HepG2 (cell line): ENCODE measurements around the gene PRRC2A. TPM values are rescaled to one million over a fixed set of nuclear protein-coding genes. Genes with fewer than 3 reads are reported as not detected.

Experiments used
- BRCA1 ChIP-seq: sonication (generic); formaldehyde crosslinking; IDR thresholded peaks from 2 replicates; pipeline ENCODE4 v1.4.0; 2020; ENCODE audit warnings: missing genetic modification reagents
- HINFP ChIP-seq: sonication (generic); formaldehyde crosslinking; IDR thresholded peaks from 2 replicates; pipeline ENCODE4 v1.4.0; 2020; ENCODE audit warnings: low read depth, mild to moderate bottlenecking, missing genetic modification reagents
- ISX ChIP-seq: sonication (generic); formaldehyde crosslinking; conservative IDR thresholded peaks from 2 replicates; pipeline ENCODE4 v1.5.0; 2020; ENCODE audit warnings: missing genetic modification reagents
- MTF1 ChIP-seq: sonication (generic); formaldehyde crosslinking; IDR thresholded peaks from 2 replicates; pipeline ENCODE4 v1.5.0; 2020; ENCODE audit warnings: missing genetic modification reagents
- NFKBIZ ChIP-seq: IDR thresholded peaks from 2 replicates; pipeline ENCODE4 v1.6.1; 2018; ENCODE audit warnings: missing genetic modification reagents, missing compliant biosample characterization
- NFYB ChIP-seq: sonication (generic); formaldehyde crosslinking; IDR thresholded peaks from 2 replicates; pipeline ENCODE4 v1.4.0; 2020; ENCODE audit warnings: missing genetic modification reagents
- POLR2AphosphoS5 ChIP-seq: IDR thresholded peaks from 2 replicates; pipeline ENCODE4 v1.6.1; 2012; ENCODE audit warnings: low read depth, low read length
- RARG ChIP-seq: sonication (generic); formaldehyde crosslinking; IDR thresholded peaks from 2 replicates; pipeline ENCODE4 v1.4.0; 2020; ENCODE audit warnings: low read depth, mild to moderate bottlenecking, missing genetic modification reagents
- RFX5 ChIP-seq: IDR thresholded peaks from 2 replicates; pipeline ENCODE4 v1.6.1; 2011; ENCODE audit warnings: low read depth, low read length, improper control_type of control experiment
- SAFB2 ChIP-seq: sonication (generic); formaldehyde crosslinking; IDR thresholded peaks from 2 replicates; pipeline ENCODE4 v1.5.1; 2020; ENCODE audit warnings: missing genetic modification reagents, low read depth, mild to moderate bottlenecking, borderline replicate concordance
- SKI ChIP-seq: fragments of 450-650 bp; IDR thresholded peaks from one replicate; pipeline ENCODE4 v1.6.1; 2018; ENCODE audit warnings: mild to moderate bottlenecking; ENCODE audit not compliant: partially characterized antibody
- SNAPC5 ChIP-seq: sonication (generic); formaldehyde crosslinking; IDR thresholded peaks from 2 replicates; pipeline ENCODE4 v1.8.1; 2023; ENCODE audit warnings: mild to moderate bottlenecking, missing genetic modification reagents, borderline replicate concordance
- SP2 ChIP-seq: sonication (generic); formaldehyde crosslinking; IDR thresholded peaks from 2 replicates; pipeline ENCODE4 v1.5.1; 2020; ENCODE audit warnings: mild to moderate bottlenecking, missing genetic modification reagents
- SRY ChIP-seq: sonication (generic); formaldehyde crosslinking; IDR thresholded peaks from 2 replicates; pipeline ENCODE4 v1.8.0; 2022; ENCODE audit warnings: mild to moderate bottlenecking, missing genetic modification reagents
- STAT5B ChIP-seq: sonication (generic); formaldehyde crosslinking; IDR thresholded peaks from 2 replicates; pipeline ENCODE4 v1.4.0; 2020; ENCODE audit warnings: missing genetic modification reagents
- ZBTB42 ChIP-seq: sonication (generic); formaldehyde crosslinking; IDR thresholded peaks from 2 replicates; pipeline ENCODE4 v1.5.0; 2020; ENCODE audit warnings: mild to moderate bottlenecking, missing genetic modification reagents
- ZBTB46 ChIP-seq: sonication (generic); formaldehyde crosslinking; IDR thresholded peaks from 2 replicates; pipeline ENCODE4 v1.4.0; 2020; ENCODE audit warnings: mild to moderate bottlenecking, missing genetic modification reagents, borderline replicate concordance
- ZNF3 ChIP-seq: IDR thresholded peaks from 2 replicates; pipeline ENCODE4 v1.7.0; 2017; ENCODE audit warnings: inconsistent platforms
- ZNF503 ChIP-seq: sonication (generic); formaldehyde crosslinking; IDR thresholded peaks from 2 replicates; pipeline ENCODE4 v1.4.0; 2020; ENCODE audit warnings: missing genetic modification reagents
- ZNF687 ChIP-seq: sonication (generic); formaldehyde crosslinking; IDR thresholded peaks from 2 replicates; pipeline ENCODE4 v1.5.1; 2020; ENCODE audit warnings: mild to moderate bottlenecking, missing genetic modification reagents, moderate library complexity
- ZNF747 ChIP-seq: sonication (generic); formaldehyde crosslinking; IDR thresholded peaks from 2 replicates; pipeline ENCODE4 v1.8.1; 2023; ENCODE audit warnings: missing genetic modification reagents, mild to moderate bottlenecking, borderline replicate concordance
- polyA plus RNA-seq, 8 experiments: library from polyadenylated mRNA; depleted of rRNA in 3 of 8; stranded (reverse) in 7 of 8; unstranded in 1 of 8; fragments of >200 nt; fragmentation: Illumina TruSeq in 4 of 8; extraction: Trizol in 4 of 8; gene quantifications; 2 replicates each; pipeline versions ENCODE4 v1.2.1 to v1.2.3, GENCODE V29; 2011 to 2016; ENCODE audit warnings: low read depth in 4 of 8, missing spikeins in 1 of 8, mixed read lengths in 1 of 8; ENCODE audit not compliant: insufficient read depth in 1 of 8
- total RNA-seq, 5 experiments: library from RNA; depleted of rRNA; stranded (reverse); fragments of >200 nt; fragmentation: Illumina TruSeq; extraction: Trizol; gene quantifications; 2 replicates each; pipeline ENCODE4 v1.2.3, GENCODE V29; 2016; ENCODE audit warnings: low read depth in 1 of 5

Gene PRRC2A
- total and polyA plus RNA-seq, 2 of the 13 experiments (the other 11 are each of a cell fraction or from before 2014, with no cell fraction given), result 38.9 to 47.4 TPM

GRCh38 chr6:31619805-31620585 lies 520 bp upstream of the PRRC2A start (continued):
- TF ChIP-seq ZBTB46 (CRISPR knock-in tag) (no peak), STAT5B (no peak), MTF1 (CRISPR knock-in tag) (peak; percentile 47; the same call in 1 of the 2 replicates), RFX5 (peak; percentile 72), NFKBIZ (CRISPR knock-in tag) (0 out of 2 replicates have a peak, but pooled peaks have one; percentile 34), ZBTB42 (peak; percentile 81; the same call in 1 of the 2 replicates), HINFP (CRISPR knock-in tag) (no peak), POLR2AphosphoS5 (peak; percentile 81), ZNF687 (CRISPR knock-in tag) (peak; percentile 89), BRCA1 (CRISPR knock-in tag) (0 out of 2 replicates have a peak, but pooled peaks have one; percentile 67), SP2 (CRISPR knock-in tag) (peak; percentile 74), SNAPC5 (CRISPR knock-in tag) (peak; percentile 97), ISX (CRISPR knock-in tag) (no peak), ZNF3 (CRISPR knock-in tag) (no peak), SKI (peak; percentile 53), SAFB2 (CRISPR knock-in tag) (0 out of 2 replicates have a peak, but pooled peaks have one; percentile 59), NFYB (peak; percentile 79), RARG (CRISPR knock-in tag) (peak; percentile 91; the same call in 1 of the 2 replicates), SRY (CRISPR knock-in tag) (peak; percentile 76), ZNF747 (CRISPR knock-in tag) (no peak; the same call in 1 of the 2 replicates), ZNF503 (no peak)
